GM18502 (cell line): Measurements from ENCODE around the gene SMAGP.

Experiments used
- ATAC-seq: cut with Tn5 transposase; IDR thresholded peaks from one replicate; pipeline ENCODE4 v1.9.1; 2021; ENCODE audit warnings: mild to moderate bottlenecking; ENCODE audit not compliant: unreplicated experiment, poor library complexity

Gene SMAGP

DNA sequence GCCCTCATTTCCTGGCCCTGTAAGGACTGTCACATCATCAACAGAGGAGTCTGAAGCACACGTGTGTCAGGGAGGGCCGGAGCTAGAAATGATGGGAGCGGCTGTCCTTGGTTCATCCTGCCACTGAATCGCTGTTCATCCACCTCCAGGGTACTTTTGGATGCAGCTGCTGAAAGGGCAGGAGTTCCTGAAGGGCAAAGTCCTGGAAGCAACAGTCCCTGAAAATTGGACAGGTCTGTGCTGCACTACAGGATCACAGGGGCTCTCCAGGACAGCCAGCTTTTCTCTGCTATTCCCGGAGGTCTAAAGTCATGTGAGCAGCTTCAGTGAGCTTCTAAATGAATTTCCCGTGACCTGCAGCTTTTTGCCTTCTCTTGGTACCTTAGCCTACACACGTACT is 70.1 kb downstream of the SMAGP start:
- ATAC-seq: no peak

DNA sequence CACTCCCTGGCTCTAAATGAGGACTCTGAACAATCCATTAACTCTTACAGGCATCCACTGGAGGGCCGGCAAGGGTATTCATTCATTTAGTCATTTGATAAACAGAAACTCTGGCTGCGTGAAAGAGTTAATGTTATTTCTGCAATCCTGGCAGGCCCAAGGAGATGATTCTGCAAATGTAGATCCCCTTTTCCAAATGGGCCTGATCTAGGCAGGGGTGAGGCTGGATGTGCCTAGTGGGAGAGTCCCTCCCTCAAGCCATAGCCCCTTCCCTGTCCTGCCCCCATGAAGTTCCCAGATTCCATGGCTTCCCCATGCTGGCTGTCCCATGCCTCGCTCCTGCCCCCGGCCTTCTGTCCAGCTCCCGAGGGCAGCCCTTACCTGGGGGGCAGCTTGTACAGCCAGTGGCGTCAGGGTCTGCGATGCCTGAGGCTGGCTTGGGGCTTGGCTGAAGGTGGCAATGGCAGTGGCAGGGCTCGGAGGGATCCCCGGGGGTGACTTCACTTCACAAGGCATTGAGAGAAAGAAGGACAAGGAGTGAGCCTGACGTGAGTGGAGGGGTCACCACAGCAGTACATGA is 70.8 kb downstream of the SMAGP start:
- no peak for ATAC-seq

DNA sequence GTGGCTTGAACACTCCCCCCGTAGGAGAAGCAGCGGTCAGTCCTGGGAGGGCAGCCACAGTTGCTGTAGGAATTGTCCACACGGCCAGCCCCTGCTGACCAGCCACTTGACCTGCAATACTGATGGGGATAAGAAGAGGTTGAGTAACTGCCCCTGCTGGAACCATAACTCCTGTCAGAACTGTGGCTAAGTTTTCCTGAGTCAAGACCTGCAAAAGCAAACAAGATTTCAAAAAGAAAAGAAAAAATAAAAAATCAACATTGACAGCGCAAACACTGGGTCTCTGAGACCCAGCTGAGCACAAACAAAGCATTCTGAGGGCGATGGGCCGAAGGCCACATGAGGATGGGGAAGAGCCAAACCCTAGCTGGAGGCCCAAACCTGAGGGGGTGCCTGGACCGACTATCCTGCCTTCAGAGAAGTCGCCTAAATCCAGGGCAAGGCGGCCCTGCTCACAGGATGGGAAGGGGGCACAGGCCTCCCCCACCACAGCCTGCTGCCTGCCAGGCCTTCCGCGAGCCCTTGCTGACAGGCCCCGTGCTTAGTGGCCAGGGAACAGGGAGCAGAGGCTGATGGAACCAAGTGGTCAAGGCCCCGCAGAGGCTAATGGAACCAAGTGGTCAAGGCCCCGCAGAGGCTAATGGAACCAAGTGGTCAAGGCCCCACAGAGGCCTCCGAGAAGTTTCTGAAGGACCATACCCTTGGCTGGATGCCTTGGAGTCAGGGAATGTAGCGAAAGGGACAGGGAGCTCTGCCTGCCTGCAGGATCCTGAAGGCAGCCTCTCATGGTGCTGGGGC is 71.4 kb downstream of the SMAGP start:
- no peak for ATAC-seq

DNA sequence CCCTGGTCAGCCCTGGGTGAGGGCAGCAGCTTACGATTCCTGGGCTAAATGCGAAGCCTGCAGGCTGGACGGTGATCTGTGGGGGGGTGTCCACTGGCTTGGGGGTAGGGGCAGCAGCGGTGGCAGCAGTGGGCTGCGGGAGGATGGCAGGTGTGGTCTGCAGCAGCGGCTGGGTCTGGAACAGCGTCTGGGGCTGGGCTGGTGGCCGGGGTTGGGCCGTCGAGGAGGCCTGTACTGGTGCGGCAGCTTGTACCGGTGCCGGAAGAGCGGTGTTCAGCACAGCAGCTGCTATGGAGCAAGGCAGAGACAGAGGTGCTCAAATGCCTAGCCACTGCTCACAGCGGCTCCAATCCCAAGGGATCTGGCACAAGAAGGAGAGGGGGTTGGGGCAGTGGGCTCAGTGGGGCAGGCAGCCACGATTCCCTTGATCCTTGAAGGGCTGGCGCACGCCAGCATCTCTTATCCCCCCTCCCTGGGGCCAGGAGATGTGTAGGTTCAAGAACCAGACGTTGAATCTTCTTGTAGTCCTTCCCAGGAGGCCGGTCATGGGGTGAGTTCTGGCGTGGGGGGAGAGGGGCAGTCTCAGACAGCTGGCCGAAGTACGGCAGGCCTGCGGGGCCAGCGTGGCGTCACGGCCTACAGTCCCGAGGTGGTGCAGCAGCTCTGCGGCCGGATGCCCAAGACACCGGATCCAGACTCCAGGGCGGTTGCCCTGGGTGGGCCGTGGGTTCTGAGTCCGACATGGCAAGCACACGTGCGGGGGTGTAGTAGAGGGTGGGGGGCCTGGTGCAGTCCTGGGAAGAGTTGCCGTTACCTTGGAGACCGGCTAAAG is 72.3 kb downstream of the SMAGP start:
- ATAC-seq: no peak

DNA sequence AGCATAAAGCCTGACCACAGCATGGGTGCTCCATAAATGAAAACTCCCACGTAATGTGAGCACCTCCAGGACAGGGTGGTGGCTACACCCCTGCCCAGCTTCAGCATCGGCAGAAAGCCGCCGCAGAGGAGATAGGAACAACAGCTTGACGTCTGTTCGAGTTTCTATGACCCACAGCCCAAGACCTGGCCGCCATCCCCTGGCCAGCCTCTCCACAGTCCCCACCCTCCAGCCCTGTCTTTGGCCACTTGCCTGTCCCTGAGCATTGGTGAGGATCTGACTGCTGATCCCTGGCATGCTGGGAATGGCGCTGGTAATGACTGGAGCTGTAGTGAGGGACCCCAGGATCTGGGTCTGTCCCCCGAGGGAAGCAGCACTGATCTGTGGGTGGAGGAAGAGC is 73.7 kb downstream of the SMAGP start:
- ATAC-seq: no peak

DNA sequence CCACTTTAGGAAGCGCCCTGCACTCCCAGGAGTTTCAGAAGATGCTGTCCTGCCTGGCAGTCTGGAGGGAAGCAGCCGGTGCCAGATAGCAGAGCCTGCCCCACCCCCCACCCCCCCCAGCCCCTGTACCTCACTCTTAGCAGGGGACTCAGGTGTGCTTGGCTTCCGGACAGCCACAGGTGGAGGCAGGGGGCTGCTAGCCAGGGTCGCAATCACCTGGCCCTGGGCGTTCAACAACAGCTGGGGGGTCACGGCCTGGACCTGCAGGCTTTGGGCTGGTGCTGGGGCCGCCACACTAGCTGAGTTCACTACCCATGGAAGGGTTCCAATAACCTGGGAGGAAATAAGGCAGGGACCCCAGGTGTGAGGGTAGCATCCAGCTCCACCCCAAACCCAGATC is 74.4 kb downstream of the SMAGP start:
- no peak for ATAC-seq
